ENCODE data around the gene CORO1C.
"Not testable (repeated sequence)": the region's sequence is repeated elsewhere in the genome, so short reads cannot be mapped to it uniquely, and the experiment has no call there.

CORO1C gene

DNA sequence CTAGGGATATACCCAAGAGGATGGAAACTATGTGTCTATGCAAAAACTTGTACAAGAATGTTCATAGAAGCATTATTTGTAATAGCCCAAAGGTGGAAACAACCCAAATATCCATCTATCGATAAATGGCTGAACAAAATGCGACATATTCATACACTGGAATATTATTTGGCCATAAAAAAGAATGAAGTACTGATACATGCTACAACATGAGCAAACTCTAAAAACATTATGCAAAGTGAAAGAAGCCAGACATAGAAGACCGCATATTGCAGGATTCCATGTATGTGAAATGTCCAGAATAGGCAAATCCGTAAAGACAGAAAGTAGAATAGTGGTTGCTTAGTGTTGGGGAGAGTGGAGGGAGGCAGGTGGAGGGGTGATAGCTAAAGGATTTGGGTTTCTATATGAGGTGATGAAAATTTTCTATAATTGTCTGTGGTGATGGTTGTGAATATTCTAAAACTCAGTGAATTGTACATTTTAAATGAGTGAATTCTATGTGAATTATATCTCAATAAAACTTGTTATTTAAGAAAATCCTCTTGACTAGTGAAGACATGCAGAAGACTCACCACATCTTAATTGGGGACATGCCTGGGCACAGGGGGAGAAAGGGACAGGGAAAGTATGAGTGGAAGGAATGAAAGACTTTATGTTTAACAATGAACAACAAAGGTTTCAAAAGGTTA lies 67.8 kb downstream of the CORO1C start:
- no peak for DNase-seq (ENCODE audit: extremely low spot score)
- TF ChIP-seq, protein P1, sequence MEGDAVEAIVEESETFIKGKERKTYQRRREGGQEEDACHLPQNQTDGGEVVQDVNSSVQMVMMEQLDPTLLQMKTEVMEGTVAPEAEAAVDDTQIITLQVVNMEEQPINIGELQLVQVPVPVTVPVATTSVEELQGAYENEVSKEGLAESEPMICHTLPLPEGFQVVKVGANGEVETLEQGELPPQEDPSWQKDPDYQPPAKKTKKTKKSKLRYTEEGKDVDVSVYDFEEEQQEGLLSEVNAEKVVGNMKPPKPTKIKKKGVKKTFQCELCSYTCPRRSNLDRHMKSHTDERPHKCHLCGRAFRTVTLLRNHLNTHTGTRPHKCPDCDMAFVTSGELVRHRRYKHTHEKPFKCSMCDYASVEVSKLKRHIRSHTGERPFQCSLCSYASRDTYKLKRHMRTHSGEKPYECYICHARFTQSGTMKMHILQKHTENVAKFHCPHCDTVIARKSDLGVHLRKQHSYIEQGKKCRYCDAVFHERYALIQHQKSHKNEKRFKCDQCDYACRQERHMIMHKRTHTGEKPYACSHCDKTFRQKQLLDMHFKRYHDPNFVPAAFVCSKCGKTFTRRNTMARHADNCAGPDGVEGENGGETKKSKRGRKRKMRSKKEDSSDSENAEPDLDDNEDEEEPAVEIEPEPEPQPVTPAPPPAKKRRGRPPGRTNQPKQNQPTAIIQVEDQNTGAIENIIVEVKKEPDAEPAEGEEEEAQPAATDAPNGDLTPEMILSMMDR (IDR thresholded peaks at IDR 0.05; ENCODE audit: control extremely low read depth, extremely low read depth, low read depth, missing control alignments), result no peak
- ChIA-PET POLR2A (interaction anchor here (1.0 to 1.3 kb wide), 2 partner anchors 28 to 67 kb away, joined by 3 to 9 read pairs; no protein-coding TSS in a partner anchor), CTCF (interaction anchor here (0.7 to 9.8 kb wide), 41 partner anchors 10 to 433 kb away, joined by 3 to 257 read pairs (median 5); partner anchors contain the start of genes ALKBH2, CORO1C, SELPLG and SSH1)

DNA sequence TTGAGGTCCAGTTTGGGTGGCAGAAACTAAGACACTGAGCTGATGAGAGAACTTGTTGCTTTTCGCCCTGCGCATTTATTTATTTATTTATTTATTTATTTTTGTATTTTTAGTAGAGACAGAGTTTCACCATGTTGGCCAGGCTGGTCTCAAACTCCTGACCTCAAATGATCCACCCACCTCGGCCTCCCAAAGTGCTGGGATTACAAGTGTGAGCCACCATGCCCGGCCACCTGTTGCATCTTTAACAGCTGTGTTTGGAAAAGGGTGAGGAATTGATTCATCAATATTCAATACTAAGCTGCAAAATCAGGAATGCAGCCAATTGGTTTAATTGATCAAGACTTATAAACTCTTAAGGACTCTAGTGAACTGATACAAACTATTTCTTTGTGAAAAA lies 73.2 kb downstream of the CORO1C start:
- DNase-seq (ENCODE audit: extremely low spot score); POLR2A ChIA-PET: not testable (repeated sequence)
- CTCF ChIA-PET, result interaction anchor here (1.0 to 1.4 kb wide), 4 partner anchors 22 to 293 kb away, joined by 3 to 6 read pairs (median 4); no protein-coding TSS in a partner anchor

DNA sequence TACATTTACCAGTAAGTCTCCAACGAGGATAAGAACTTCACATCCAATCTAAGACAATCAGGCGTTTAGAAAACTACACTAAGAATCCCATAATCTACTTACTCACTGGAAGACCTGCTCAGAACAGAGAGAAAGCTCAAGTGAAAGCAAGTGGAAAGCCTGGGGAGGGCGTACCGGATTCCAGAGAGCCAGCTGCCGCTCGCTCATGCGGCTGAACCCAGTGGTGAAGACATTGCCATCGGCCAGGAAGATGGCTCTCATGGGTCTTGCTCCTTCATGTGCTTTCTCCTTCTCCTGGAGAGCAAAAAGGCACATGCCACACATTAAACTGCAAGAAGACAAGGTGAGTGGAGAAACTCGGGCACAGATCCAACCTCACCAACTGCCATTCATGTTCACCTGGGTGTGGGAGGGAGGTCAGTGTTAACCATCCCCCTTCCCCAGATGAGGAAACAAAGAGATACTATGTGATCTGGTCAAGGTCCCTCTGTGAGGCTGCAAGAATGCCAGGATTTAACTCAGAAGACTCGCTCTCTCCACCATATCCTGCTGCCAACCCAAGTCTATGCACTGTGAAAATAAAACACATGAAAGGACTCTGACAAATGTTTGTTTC lies 74.1 kb downstream of the CORO1C start:
- CTCF ChIA-PET, result no interaction called here

DNA sequence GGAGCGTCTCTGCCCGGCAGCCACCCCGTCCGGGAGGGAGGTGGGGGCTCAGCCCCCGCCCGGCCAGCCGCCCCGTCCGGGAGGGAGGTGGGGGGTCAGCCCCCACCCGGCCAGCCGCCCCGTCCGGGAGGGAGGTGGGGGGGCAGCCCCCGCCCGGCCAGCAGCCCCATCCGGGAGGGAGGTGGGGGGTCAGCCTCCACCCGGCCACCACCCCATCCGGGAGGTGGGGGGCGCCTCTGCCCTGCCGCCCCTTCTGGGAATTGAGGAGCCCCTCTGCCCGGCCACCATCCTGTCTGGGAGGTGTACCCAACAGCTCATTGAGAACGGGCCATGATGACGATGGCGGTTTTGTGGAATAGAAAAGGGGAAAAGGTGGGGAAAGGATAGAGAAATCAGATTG lies 75.1 kb downstream of the CORO1C start:
- POLR2A ChIA-PET; DNase-seq (ENCODE audit: extremely low spot score); CTCF ChIA-PET: not testable (repeated sequence)

More for the DNA sequence above, 74.1 kb downstream of the CORO1C start:
- TF ChIP-seq, protein P1 (IDR thresholded peaks at IDR 0.05; ENCODE audit: control extremely low read depth, extremely low read depth, low read depth, missing control alignments), result no peak
- POLR2A ChIA-PET, result no interaction called here
- no peak for DNase-seq (ENCODE audit: extremely low spot score)

DNA sequence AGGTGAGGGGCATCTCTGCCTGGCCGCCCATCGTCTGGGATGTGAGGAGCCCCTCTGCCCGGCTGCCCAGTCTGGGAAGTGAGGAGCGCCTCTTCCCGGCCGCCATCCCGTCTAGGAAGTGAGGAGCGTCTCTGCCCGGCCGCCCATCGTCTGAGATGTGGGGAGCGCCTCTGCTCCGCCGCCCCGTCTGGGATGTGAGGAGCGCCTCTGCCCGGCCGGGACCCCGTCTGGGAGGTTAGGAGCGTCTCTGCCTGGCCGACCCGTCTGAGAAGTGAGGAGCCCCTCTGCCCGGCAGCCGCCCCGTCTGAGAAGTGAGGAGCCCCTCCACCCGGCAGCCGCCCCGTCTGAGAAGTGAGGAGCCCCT lies 75.5 kb downstream of the CORO1C start:
- CTCF ChIA-PET, result interaction anchor here (5.5 kb wide), 1 partner anchor 9 kb away, joined by 31 read pairs; no protein-coding TSS in a partner anchor
- DNase-seq (ENCODE audit: extremely low spot score); POLR2A ChIA-PET: not testable (repeated sequence)

DNA sequence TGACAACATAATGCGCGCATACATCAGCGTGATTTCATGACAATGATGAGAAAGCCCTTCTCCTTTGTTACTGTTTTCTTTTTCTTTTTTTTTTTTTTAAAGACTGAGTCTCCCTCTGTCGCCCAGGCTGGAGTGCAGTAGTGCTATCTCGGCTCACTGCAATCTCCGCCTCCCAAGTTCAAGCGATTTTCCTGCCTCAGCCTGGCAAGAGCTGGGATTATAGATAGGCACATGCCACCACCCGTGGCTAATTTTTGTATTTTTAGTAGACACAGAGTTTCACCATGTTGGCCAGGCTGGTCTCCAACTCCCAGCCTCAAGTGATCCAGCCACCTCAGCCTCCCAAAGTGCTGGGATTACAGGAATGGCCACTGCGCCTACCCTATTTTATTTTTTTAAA lies 76.7 kb downstream of the CORO1C start:
- POLR2A ChIA-PET; DNase-seq (ENCODE audit: extremely low spot score): not testable (repeated sequence)
- CTCF ChIA-PET, result interaction anchor here (1.1 to 5.5 kb wide), 2 partner anchors 10 to 150 kb away, joined by 3 to 31 read pairs; no protein-coding TSS in a partner anchor

DNA sequence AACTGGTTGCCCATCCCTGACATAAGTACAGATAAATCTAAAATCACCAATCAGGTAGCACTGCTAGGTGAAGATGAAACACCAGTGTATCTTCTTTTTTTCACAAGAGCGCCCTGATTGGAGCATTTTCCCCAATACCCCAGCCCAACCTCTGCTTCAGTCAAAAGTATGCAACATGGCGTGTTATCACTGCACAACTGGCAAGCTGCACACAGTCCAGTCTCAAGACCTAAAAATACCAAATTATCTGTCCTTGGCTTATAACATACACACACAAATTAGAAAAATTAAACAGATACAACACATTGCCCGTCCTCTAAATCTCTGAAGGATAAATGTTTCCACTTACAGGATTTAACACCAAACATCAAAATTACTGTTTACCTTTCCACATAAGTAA lies 77.4 kb downstream of the CORO1C start:
- DNase-seq (ENCODE audit: extremely low spot score), result no peak
- TF ChIP-seq, protein P1 (IDR thresholded peaks at IDR 0.05; ENCODE audit: control extremely low read depth, extremely low read depth, low read depth, missing control alignments), result no peak
- CTCF ChIA-PET, result interaction anchor here (0.7 to 5.5 kb wide), 5 partner anchors 10 to 149 kb away, joined by 3 to 31 read pairs (median 3); no protein-coding TSS in a partner anchor
- POLR2A ChIA-PET, result interaction anchor here (1.0 kb wide), 1 partner anchor 18 kb away, joined by 3 read pairs; no protein-coding TSS in a partner anchor

DNA sequence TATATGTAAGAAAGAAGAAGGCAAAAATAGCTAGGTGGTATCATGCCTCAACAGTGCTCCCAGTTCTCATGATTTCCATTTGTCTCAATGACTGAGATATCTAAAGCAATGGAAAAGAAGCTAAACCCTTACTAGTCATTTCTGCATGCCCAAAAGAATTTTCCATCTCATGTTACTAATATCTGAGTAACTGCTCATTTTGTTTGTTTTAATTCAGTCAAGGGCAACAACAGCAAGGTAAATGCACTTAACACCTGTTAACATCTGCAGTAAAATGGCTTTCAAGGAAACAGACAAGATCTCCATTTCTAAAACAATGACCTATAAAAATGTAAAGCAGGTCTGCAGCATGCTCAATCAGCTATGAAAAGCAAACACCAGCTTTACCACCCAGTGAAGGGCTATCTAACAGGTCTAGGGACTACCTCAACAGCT lies 78.2 kb downstream of the CORO1C start:
- ChIA-PET CTCF (interaction anchor here (0.7 to 5.5 kb wide), 9 partner anchors 9 to 298 kb away, joined by 3 to 31 read pairs (median 3); no protein-coding TSS in a partner anchor), POLR2A (interaction anchor here (0.7 to 1.0 kb wide), 2 partner anchors 11 to 18 kb away, joined by 3 read pairs; no protein-coding TSS in a partner anchor)
- TF ChIP-seq, protein P1 (IDR thresholded peaks at IDR 0.05; ENCODE audit: control extremely low read depth, extremely low read depth, low read depth, missing control alignments), result no peak
- no peak for DNase-seq (ENCODE audit: extremely low spot score)

All from GM10248 (cell line).